ENCODE results near the gene ENOX2.

The ENOX2 gene

GRCh38 chrX:130704053-130705038, 198.7 kb downstream of the ENOX2 start:
- Mint-ChIP-seq H3K27me3 (no peaks in the 10 kb centered on the region), H3K36me3 (peaks cover 7% of the 10 kb centered on the region), H3K27ac (no peak overlapping the region), H3K4me3 (no peak overlapping the region), H3K9me3 (no peaks in the 10 kb centered on the region), H3K4me1 (no peaks in the 10 kb centered on the region)
- no peak for DNase-seq (ENCODE audit: low spot score in 2 of 2)
- ATAC-seq (ENCODE audit: low read depth), result no peak

- no peak for ATAC-seq (ENCODE audit: low read depth)
- no peak overlapping the region for H3K4me3 Mint-ChIP-seq
- no peak overlapping the region for H3K27ac Mint-ChIP-seq
- DNase-seq (ENCODE audit: low spot score in 2 of 2), result no peak
- H3K36me3 Mint-ChIP-seq, result peaks cover 9% of the 10 kb centered on the region
- no peaks in the 10 kb centered on the region for H3K9me3 Mint-ChIP-seq
- H3K27me3 Mint-ChIP-seq, result no peaks in the 10 kb centered on the region
- H3K4me1 Mint-ChIP-seq, result no peaks in the 10 kb centered on the region
Measured at GRCh38 chrX:130702867-130703707, 199.9 kb downstream of the ENOX2 start.

- Mint-ChIP-seq H3K27me3 (no peaks in the 10 kb centered on the region), H3K36me3 (peaks cover 2% of the 10 kb centered on the region), H3K27ac (no peak overlapping the region), H3K4me3 (no peak overlapping the region), H3K9me3 (no peaks in the 10 kb centered on the region), H3K4me1 (peaks cover 6% of the 10 kb centered on the region)
- DNase-seq (ENCODE audit: low spot score in 2 of 2) (no peak), ATAC-seq (ENCODE audit: low read depth) (no peak)
Measured at GRCh38 chrX:130700629-130701028, 202.4 kb downstream of the ENOX2 start.

GRCh38 chrX:130699618-130700017, 203.4 kb downstream of the ENOX2 start:
- H3K4me1 Mint-ChIP-seq, result peaks cover 6% of the 10 kb centered on the region
- H3K36me3 Mint-ChIP-seq, result peaks cover 2% of the 10 kb centered on the region
- no peak for ATAC-seq (ENCODE audit: low read depth)
- H3K27me3 Mint-ChIP-seq, result no peaks in the 10 kb centered on the region
- no peak for DNase-seq (ENCODE audit: low spot score in 2 of 2)
- no peak overlapping the region for H3K27ac Mint-ChIP-seq
- H3K9me3 Mint-ChIP-seq, result no peaks in the 10 kb centered on the region
- no peak overlapping the region for H3K4me3 Mint-ChIP-seq

GRCh38 chrX:130696542-130696941, 206.5 kb downstream of the ENOX2 start:
- DNase-seq (ENCODE audit: low spot score in 2 of 2), result no peak
- ATAC-seq (ENCODE audit: low read depth), result no peak
- H3K27me3 Mint-ChIP-seq, result no peaks in the 10 kb centered on the region
- H3K4me3 Mint-ChIP-seq, result no peak overlapping the region
- peaks cover 6% of the 10 kb centered on the region for H3K4me1 Mint-ChIP-seq
- peaks cover 2% of the 10 kb centered on the region for H3K36me3 Mint-ChIP-seq
- no peak overlapping the region for H3K27ac Mint-ChIP-seq
- no peaks in the 10 kb centered on the region for H3K9me3 Mint-ChIP-seq

- no peaks in the 10 kb centered on the region for H3K27me3 Mint-ChIP-seq
- peaks cover 6% of the 10 kb centered on the region for H3K4me1 Mint-ChIP-seq
- H3K36me3 Mint-ChIP-seq, result peaks cover 2% of the 10 kb centered on the region
- ATAC-seq (ENCODE audit: low read depth) (no peak), DNase-seq (ENCODE audit: low spot score in 2 of 2) (no peak)
- H3K27ac Mint-ChIP-seq, result no peak overlapping the region
- no peak overlapping the region for H3K4me3 Mint-ChIP-seq
- no peaks in the 10 kb centered on the region for H3K9me3 Mint-ChIP-seq
Measured at GRCh38 chrX:130695931-130696330, 207.1 kb downstream of the ENOX2 start.

- DNase-seq (ENCODE audit: low spot score in 2 of 2) (no peak), ATAC-seq (ENCODE audit: low read depth) (no peak)
- Mint-ChIP-seq H3K27ac (no peak overlapping the region), H3K4me3 (no peak overlapping the region), H3K9me3 (no peaks in the 10 kb centered on the region), H3K27me3 (no peaks in the 10 kb centered on the region), H3K4me1 (peaks cover 6% of the 10 kb centered on the region), H3K36me3 (peaks cover 4% of the 10 kb centered on the region)
Measured at GRCh38 chrX:130694983-130695382, 208.0 kb downstream of the ENOX2 start.

GRCh38 chrX:130691576-130691975, 211.4 kb downstream of the ENOX2 start:
- no peaks in the 10 kb centered on the region for H3K4me1 Mint-ChIP-seq
- H3K27me3 Mint-ChIP-seq, result no peaks in the 10 kb centered on the region
- no peak overlapping the region for H3K27ac Mint-ChIP-seq
- peaks cover 13% of the 10 kb centered on the region for H3K36me3 Mint-ChIP-seq
- no peak for ATAC-seq (ENCODE audit: low read depth)
- no peaks in the 10 kb centered on the region for H3K9me3 Mint-ChIP-seq
- no peak overlapping the region for H3K4me3 Mint-ChIP-seq
- no peak for DNase-seq (ENCODE audit: low spot score in 2 of 2)

GRCh38 chrX:130688360-130688759, 214.6 kb downstream of the ENOX2 start:
- no peak overlapping the region for H3K4me3 Mint-ChIP-seq
- no peak overlapping the region for H3K27ac Mint-ChIP-seq
- H3K9me3 Mint-ChIP-seq, result no peaks in the 10 kb centered on the region
- ATAC-seq (ENCODE audit: low read depth) (no peak), DNase-seq (ENCODE audit: low spot score in 2 of 2) (no peak)
- H3K27me3 Mint-ChIP-seq, result no peaks in the 10 kb centered on the region
- no peaks in the 10 kb centered on the region for H3K4me1 Mint-ChIP-seq
- H3K36me3 Mint-ChIP-seq, result peaks cover 28% of the 10 kb centered on the region

GRCh38 chrX:130682990-130683389, 220.0 kb downstream of the ENOX2 start:
- Mint-ChIP-seq H3K4me1 (no peaks in the 10 kb centered on the region), H3K27ac (no peak overlapping the region), H3K4me3 (no peak overlapping the region), H3K9me3 (peaks cover 1% of the 10 kb centered on the region), H3K36me3 (peaks cover 31% of the 10 kb centered on the region), H3K27me3 (no peaks in the 10 kb centered on the region)
- no peak for ATAC-seq (ENCODE audit: low read depth)
- DNase-seq (ENCODE audit: low spot score in 2 of 2), result no peak

- DNase-seq (ENCODE audit: low spot score in 2 of 2) (no peak), ATAC-seq (ENCODE audit: low read depth) (no peak)
- H3K36me3 Mint-ChIP-seq, result peaks cover 31% of the 10 kb centered on the region
- no peak overlapping the region for H3K27ac Mint-ChIP-seq
- H3K4me1 Mint-ChIP-seq, result no peaks in the 10 kb centered on the region
- H3K9me3 Mint-ChIP-seq, result peaks cover 1% of the 10 kb centered on the region
- no peak overlapping the region for H3K4me3 Mint-ChIP-seq
- H3K27me3 Mint-ChIP-seq, result no peaks in the 10 kb centered on the region
Measured at GRCh38 chrX:130680164-130681035, 222.6 kb downstream of the ENOX2 start.

- no peaks in the 10 kb centered on the region for H3K27me3 Mint-ChIP-seq
Measured at GRCh38 chrX:130676861-130677260, 226.1 kb downstream of the ENOX2 start.

GRCh38 chrX:130672214-130672613, 230.8 kb downstream of the ENOX2 start:
- ATAC-seq (ENCODE audit: low read depth) (no peak), DNase-seq (ENCODE audit: low spot score in 2 of 2) (no peak)
- no peaks in the 10 kb centered on the region for H3K4me1 Mint-ChIP-seq
- H3K4me3 Mint-ChIP-seq, result no peak overlapping the region
- H3K27ac Mint-ChIP-seq, result no peak overlapping the region
- H3K9me3 Mint-ChIP-seq, result peaks cover 3% of the 10 kb centered on the region
- H3K27me3 Mint-ChIP-seq, result no peaks in the 10 kb centered on the region
- peaks cover 42% of the 10 kb centered on the region for H3K36me3 Mint-ChIP-seq

More at GRCh38 chrX:130676861-130677260, 226.1 kb downstream of the ENOX2 start:
- Mint-ChIP-seq H3K4me1 (no peaks in the 10 kb centered on the region), H3K36me3 (peaks cover 40% of the 10 kb centered on the region), H3K27ac (no peak overlapping the region), H3K4me3 (no peak overlapping the region), H3K9me3 (peaks cover 4% of the 10 kb centered on the region)
- ATAC-seq (ENCODE audit: low read depth) (no peak), DNase-seq (ENCODE audit: low spot score in 2 of 2) (no peak)
